ENCODE data around the gene EEF1AKMT4. TPM values are rescaled to one million over a fixed set of nuclear protein-coding genes. Genes with fewer than 3 reads are reported as not detected.

The EEF1AKMT4 gene
- total and polyA plus RNA-seq, 2 of the 4 experiments (the other 2 are of a cell fraction) = 2.9 to 3.6 TPM

- no peak within 1 kb of the TSS; the same call in 1 of the 2 replicates for H2AK5ac ChIP-seq (ENCODE audit: low read depth, low read length)
- no peak within 1 kb of the TSS; the same call in 1 of the 2 replicates for H3K4me2 ChIP-seq (ENCODE audit: low read depth, low read length)
- no peak within 1 kb of the TSS for H4K8ac ChIP-seq (ENCODE audit: low read depth in 2 of 2, low read length in 2 of 2)
- H3K27me3 ChIP-seq (ENCODE audit: control insufficient read depth, insufficient read depth, low read length) = peaks cover 57% of the 10 kb centered on the region
- no peaks in the 10 kb centered on the region for H3K79me1 ChIP-seq (ENCODE audit: low read depth in 1 of 2, low read length in 2 of 2)
- H3K9me1 ChIP-seq (ENCODE audit: insufficient read depth, low read length) = peaks cover 3% of the 10 kb centered on the region; the same call in 1 of the 2 replicates
- 28% methylated on average over 20 of the region's 65 CpGs; no CpG with 5 or more reads in 1 of the 2 experiments for WGBS, 2 experiments (ENCODE audit: extremely low coverage in 2 of 2, insufficient read length in 1 of 2)
- in situ Hi-C loops (cut with MboI; ENCODE audit: low sequenced_read_pairs) = no loop called here
- H3K4me1 ChIP-seq (ENCODE audit: control insufficient read depth, insufficient read depth, low read length) = no peaks in the 10 kb centered on the region
- H3K36me3 ChIP-seq (ENCODE audit: control insufficient read depth, insufficient read depth, low read length) = no peaks in the 10 kb centered on the region
- H3K9ac ChIP-seq (ENCODE audit: low read depth, low read length) = no peak within 1 kb of the TSS
- no peak within 1 kb of the TSS for H2BK20ac ChIP-seq (ENCODE audit: low read depth, low read length)
- H4K91ac ChIP-seq (ENCODE audit: insufficient read depth, low read depth, low read length) = no peak within 1 kb of the TSS
- H3K14ac ChIP-seq (replicated peaks; ENCODE audit: low read depth, low read length) = no peak within 1 kb of the TSS
- no peak within 1 kb of the TSS for H3K4ac ChIP-seq (ENCODE audit: low read depth, low read length)
- H2AFZ ChIP-seq (replicated peaks; ENCODE audit: low read length, poor library complexity) = peak within 1 kb of the TSS; percentile 70
- ATAC-seq (ENCODE audit: low read depth) (peak; percentile 81), DNase-seq (no peak)
- no peak within 1 kb of the TSS for H3K18ac ChIP-seq (ENCODE audit: low read depth, low read length)
- H3K9me3 ChIP-seq (ENCODE audit: control insufficient read depth, insufficient read depth, low read length) = no peaks in the 10 kb centered on the region
- H3K4me3 ChIP-seq (ENCODE audit: insufficient read depth, low read depth, low read length) = no peak within 1 kb of the TSS
- no peak within 1 kb of the TSS for H2AK9ac ChIP-seq (replicated peaks; ENCODE audit: low read depth, low read length, poor library complexity)
- BruUV-seq (replicated peaks) = no TSS peak
- H4K20me1 ChIP-seq (ENCODE audit: insufficient read depth, low read length) = no peaks in the 10 kb centered on the region
- CTCF ChIA-PET = no interaction called here
- H3K56ac ChIP-seq (ENCODE audit: extremely low read depth, insufficient read depth, low read length) = no peak within 1 kb of the TSS; the same call in 1 of the 2 replicates
- H2BK120ac ChIP-seq (ENCODE audit: low read depth, low read length) = no peak within 1 kb of the TSS
- no peak within 1 kb of the TSS for H3K27ac ChIP-seq (ENCODE audit: insufficient read depth, low read length)
- intact Hi-C loops (cut with micrococcal nuclease) = no loop called here
- H3K23ac ChIP-seq (ENCODE audit: low read depth, low read length) = peak within 1 kb of the TSS; percentile 82
- H2BK5ac ChIP-seq (ENCODE audit: low read depth, low read length, poor library complexity, severe bottlenecking) = no peak within 1 kb of the TSS
- dilution Hi-C loops (cut with HindIII; ENCODE audit: low sequenced_read_pairs, unreplicated experiment) = no loop called here
- POLR2A ChIA-PET (ENCODE audit: unreplicated experiment) = no interaction called here
- no peak within 1 kb of the TSS for H2BK15ac ChIP-seq (ENCODE audit: low read depth, low read length)
- no peak within 1 kb of the TSS for H4K5ac ChIP-seq (ENCODE audit: low read depth, low read length)
- no peak for TF ChIP-seq RAD21 (IDR thresholded peaks at IDR 0.05; ENCODE audit: low read length)
- no peak for TF ChIP-seq CTCF (conservative IDR thresholded peaks at IDR 0.05; ENCODE audit: low read depth, low read length)
- TF ChIP-seq NFE2L2 (IDR thresholded peaks at IDR 0.05; ENCODE audit: low read depth, low read length) = no peak
- no peak for TF ChIP-seq CEBPB (IDR thresholded peaks at IDR 0.05; ENCODE audit: low read depth, low read length)
- no peak for TF ChIP-seq MAZ (IDR thresholded peaks at IDR 0.05; ENCODE audit: borderline replicate concordance, low read depth, low read length)
- TF ChIP-seq RCOR1 (IDR thresholded peaks at IDR 0.05; ENCODE audit: insufficient replicate concordance, low read length) = no peak
- TF ChIP-seq MXI1 (IDR thresholded peaks at IDR 0.05; ENCODE audit: borderline replicate concordance, low read depth, low read length) = no peak
- no peak for TF ChIP-seq CHD1 (IDR thresholded peaks at IDR 0.05; ENCODE audit: low read depth, low read length)
- no peak for TF ChIP-seq SMC3 (IDR thresholded peaks at IDR 0.05; ENCODE audit: low read depth, low read length)
- TF ChIP-seq RFX5 (IDR thresholded peaks at IDR 0.05; ENCODE audit: low read depth, low read length) = no peak
- no peak for TF ChIP-seq POLR2A (IDR thresholded peaks at IDR 0.05; ENCODE audit: low read depth, low read length)
- no peak for TF ChIP-seq MAFK (IDR thresholded peaks at IDR 0.05; ENCODE audit: low read depth, low read length)
- TF ChIP-seq ELK1 (IDR thresholded peaks at IDR 0.05; ENCODE audit: borderline replicate concordance, low read depth, low read length) = no peak
- no peak for TF ChIP-seq FOS (IDR thresholded peaks at IDR 0.05; ENCODE audit: low read depth, low read length)
- no peak for TF ChIP-seq BHLHE40 (IDR thresholded peaks at IDR 0.05; ENCODE audit: low read depth, low read length)
Measured at GRCh38 chr3:184275961-184276910, 26.8 kb downstream of the EEF1AKMT4 start, which contains the start of gene ECE2. Gene ECE2 (plus strand): TSS chr3:184276022. CDS start chr3:184276154, 132 bp downstream.

Data from IMR-90 (cell line).